Activated CD8-positive, alpha-beta memory T cell treated with anti-CD3 and anti-CD28 coated beads, Interleukin-2, amount 50 U/mL, for 48 hours (primary cell): ENCODE data around the gene C16orf90.
"Not testable (repeated sequence)": the region's sequence is repeated elsewhere in the genome, so short reads cannot be mapped to it uniquely, and the experiment has no call there.

Source experiments
- DNase-seq: peaks from one replicate; pipeline ENCODE4 v3.0.0-alpha.2; 2020

Gene C16orf90

DNA sequence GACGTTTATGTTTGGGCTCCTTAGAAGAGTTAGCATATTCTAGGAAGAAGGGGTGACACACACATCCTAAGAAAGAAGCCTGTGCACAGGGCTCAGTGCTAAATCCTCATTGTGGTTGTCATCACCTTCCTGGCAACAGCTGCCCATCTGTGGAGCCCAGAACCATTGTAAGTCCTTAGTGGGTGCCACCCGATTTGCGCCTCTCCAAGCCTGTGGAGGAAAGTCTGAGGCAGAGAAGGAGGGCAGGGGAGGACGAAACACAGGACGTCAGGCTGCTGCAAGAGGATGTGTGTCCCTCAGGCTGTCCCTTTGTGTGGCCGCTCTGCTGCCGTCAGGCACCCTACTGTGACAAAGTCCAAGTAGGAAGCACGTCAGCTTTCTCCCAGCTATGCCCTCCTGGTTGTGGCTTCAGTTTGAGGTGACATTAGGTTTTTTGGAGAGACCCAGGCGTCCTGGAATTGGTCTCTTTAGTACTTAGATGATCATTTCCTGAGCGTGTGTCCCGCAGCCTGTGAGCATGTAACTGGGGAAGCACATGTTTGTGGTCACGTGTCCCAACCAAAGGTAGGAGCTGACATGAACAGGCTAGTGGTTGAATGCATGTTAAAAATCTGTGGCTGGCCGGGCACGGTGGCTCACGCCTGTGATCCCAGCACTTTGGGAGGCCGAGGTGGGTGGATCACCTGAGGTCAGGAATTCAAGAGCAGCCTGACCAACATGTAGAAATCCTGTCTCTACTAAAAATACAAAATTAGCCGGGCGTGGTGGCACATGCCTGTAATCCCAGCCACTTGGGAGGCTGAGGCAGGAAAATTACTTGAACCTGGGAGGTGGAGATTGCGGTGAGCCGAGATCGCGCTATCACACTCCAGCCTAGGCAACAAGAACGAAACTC, 16.2 kb upstream of the C16orf90 start:
- peak; percentile 41 for DNase-seq

DNA sequence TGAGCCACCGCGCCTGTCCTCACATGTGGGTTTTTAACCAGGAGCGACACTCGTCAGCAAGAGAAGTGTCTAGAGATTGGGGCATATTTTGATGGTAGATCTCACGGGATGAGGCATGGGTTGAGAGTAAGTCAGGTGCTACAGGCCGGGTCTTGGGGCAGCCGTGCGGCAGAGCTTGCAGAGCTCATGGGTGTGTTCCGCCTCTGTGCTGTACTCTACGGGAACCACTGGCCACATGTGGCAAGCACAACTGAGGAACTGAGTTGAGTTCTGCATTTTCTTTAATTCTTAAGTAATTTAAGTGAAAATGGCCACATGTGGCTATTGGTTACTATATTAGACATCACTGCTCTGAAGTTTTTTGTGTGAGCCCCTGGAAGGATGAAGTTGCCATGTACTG, 15.1 kb upstream of the C16orf90 start:
- DNase-seq = peak; percentile 33

DNA sequence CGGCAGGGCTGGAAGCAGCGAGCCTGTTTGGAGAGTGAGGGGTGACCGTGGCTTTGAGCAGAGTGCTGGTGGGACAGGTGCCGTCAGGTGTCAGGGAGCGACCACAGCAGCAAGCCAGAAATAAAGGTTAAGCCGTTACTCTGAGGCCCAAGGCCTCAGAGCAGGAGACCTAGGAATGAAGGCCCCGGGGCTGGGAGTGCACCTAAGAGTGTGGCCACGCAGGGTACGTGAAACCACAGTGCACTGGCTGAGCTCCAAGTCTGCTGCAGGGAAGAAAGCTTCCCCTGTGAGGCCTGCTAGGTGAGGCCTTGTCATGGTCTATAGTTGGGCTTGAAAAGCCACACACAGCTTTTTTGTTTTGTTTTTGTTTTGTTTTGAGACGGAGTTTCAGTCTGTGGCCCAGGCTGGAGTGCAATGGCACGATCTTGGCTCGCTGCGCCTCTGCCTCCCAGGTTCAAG, 14.2 kb upstream of the C16orf90 start:
- DNase-seq = peak; percentile 79

DNA sequence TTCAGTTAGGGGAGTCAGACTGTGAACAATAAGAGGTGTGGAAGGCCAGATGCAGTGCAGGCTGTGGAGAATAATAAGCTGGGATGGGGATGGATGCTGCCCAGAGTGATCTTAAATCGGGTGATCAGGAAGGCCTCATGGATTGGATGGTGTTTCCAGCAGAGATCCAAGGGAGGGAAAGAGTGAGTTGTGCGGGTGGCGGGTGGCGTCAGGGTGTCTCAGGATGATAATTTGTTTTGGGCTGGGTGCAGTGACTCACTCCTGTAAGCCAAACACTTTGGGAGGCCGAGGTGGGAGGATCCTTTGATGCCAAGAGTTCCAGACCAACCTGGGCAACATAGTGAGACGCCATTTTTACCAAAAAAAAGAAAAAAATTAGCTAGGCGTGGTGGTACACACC, 13.4 kb upstream of the C16orf90 start:
- DNase-seq = no peak

DNA sequence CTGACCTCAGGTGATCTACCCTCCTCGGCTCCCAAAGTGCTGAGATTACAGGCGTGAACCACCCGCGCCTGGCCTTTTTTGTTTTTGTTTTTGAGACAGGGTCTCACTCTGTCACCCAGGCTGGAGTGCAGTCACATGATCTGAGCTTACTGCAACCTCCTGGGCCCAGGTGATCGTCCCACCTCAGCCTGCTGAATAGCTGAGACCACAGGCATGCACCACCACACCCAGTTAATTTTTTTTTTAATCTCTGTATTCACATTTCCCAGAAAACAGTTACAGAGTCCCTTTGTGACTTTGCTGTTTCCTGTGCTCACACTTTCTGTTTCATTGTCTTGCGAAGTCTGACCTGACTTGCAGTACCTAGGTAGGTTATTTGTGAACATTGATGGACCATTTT, 8.2 kb upstream of the C16orf90 start:
- peak; percentile 65 for DNase-seq

DNA sequence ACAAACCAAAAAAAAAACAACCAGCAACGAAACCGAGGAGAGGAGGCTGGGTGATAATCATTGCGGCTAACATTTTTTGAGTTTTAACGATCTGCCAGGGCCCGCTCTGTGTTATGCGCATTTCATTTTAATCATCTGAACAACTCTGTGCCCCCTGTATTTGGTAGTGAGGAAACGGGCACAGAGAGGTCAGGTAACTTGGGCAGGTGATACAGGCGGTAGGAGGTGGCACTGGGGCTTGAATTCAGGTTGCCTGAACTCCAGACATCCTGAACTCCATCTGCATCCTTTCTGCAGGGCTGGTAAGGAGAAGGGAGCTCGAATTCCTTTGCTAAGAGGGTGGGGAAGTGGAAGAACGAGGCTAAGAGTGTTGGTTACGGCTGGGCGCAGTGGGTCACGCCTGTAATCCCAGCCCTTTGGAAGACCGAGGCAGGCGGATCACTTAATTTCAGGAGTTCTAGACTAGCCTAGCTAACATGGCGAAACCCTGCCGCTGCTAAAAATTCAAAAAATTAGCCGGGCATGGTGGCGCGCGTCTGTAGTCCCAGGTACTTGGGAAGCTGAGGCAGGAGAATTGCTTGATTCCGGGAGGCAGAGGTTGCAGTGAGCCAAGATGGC, 6.6 kb upstream of the C16orf90 start:
- no peak for DNase-seq

DNA sequence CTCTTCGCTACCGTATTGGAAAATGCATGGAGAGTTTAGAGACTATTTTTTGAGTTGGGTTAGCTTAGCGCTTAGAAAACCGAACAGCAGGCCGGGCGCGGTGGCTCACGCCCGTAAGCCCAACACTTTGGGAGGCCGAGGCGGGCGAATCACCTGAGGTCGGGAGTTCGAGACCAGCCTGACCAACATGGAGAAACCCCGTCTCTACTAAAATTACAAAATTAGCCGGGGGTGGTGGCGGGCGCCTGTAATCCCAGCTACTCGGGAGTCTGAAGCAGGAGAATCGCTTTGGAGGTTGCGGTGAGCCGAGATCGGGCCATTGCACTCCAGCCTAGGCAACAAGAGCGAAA, 6.1 kb upstream of the C16orf90 start:
- not testable (repeated sequence) for DNase-seq

DNA sequence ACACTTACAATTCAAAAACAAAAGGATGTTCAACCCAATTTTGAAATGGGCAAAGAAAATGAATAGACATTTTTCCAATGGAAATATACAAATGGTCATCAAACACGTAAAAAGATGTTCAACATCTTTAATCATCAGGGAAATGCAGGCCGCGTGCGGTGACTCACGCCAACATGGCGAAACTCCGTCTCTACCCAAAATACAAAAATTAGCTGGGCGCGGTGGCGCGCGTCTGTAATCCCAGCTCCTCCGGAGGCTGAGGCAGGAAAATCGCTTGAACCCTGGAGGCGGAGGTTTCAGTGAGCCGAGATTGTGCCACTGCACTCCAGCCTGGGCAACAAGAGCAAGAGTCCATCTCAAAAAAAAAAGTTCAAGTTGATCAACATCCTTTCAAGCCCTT, 3.7 kb upstream of the C16orf90 start:
- no peak for DNase-seq

DNA sequence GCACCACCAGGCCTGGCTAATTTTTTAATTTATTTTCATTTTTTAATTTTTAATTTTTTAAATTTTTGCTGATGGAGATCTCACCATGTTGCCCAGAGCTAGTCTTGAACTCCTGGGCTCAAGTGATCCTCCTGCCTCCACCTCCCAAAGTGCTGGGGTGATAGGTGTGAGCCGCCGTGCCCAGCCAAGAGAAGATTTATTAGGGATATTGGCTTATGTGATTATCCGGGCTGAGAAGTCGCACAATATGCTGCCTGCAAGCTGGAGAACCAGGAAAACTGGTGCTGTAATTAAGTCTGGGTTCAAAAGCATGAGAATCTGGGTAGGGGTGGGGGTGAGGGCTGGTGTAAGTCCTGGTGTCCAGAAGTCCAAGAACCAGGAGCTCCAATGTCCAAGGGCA, 2.5 kb upstream of the C16orf90 start:
- DNase-seq = no peak

DNA sequence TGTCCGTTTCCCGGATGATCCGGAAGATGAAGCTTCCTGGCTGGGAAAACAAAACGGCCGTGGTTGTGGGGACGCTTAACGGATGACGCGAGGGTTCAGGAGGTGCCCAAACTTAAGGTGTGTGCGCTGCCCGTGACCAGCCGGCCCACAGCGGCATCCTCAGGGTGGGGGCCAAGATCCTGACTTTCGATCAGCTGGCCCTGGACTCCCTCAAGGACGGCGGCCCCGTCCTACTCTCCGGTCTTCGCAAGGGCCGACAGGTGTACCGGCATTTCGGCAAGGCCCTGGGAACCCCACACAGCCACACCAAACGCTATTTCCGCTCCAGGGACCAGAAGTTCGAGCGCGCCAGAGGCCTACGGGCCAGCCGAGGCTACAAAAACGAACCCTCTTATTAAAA, 1.1 kb upstream of the C16orf90 start:
- no peak for DNase-seq

DNA sequence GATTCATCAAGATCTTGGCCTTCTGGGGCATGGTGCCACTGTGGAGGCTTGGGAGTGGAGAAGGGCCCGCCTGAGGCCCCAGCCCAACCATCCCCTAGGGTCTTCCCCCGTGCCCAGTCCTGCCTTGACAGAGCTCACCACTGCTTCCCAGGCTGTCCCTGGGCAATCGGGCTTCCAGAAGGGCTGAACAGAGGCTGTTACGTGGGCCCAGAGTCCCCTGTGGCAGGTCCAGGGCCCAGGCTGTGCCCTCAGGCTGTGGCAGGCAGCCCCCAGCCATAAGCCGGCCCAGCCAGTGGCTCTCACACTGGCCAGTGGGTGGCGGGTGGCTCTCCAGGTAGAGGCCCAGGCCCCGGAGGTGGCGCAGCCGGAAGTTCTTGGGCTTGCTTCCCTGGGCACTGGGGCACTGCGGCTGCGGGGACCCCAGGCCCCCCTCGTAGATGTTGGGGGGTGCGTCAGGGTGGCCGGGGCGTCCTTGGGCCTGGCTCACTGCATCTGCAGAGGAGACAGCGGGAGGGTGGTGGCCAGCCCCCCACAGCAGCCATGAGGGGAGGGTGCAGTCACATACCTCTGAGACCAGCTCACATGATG, 809 bp downstream of the C16orf90 start:
- no peak for DNase-seq

DNA sequence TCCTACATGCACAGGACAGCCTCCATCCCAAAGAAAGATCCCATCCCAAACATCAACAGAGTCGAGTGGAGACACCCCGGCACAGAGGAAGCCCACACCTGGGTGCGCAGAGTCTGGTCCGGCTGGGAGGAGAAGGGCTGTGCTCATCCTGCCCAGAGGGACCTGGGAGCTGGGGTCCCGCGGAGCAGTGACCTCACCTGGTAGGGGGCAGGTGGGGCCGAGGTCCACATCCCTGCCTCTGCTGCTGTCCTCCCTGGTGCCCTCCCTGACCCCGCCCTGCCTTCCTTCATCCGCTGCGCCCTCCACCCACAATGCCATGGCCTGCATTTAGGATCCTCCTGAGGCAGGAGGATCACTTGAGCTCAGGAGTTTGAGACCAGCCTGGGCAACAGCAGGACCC, 2.9 kb downstream of the C16orf90 start:
- no peak for DNase-seq

DNA sequence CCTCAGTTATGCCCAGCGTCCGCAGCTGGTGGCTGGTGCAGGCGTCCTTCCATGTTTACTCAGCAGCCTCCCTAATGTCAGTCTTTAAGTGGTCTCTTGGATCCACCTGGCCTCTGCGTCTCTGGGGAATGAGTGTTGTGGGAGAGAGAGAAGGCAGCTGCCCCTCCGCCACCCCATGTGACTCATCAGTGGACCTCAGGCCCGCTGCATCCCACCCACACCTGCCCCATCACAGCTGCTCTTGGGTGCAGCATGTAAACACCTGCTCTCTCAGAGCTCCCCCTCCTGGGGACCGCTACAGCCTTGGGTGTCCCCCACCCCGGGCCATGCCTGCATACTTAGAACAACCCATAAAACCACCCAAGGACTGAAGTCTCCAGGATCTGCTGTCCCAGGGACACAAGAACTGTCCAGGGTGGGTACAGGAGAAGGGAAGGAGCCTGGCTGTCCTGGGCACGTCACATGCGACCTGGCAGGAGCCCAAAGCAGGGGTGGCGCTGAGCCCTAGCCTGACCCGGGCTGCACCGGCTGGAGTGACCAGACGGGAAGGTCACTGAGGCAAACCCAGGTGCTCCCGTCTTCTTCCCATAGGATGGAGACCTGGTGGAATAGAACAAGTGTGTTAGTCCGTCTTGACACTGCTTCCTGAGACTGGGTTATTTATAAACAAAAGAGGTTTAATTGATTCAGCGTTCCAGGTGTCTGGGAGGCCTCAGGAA, 4.2 kb downstream of the C16orf90 start:
- DNase-seq = no peak

DNA sequence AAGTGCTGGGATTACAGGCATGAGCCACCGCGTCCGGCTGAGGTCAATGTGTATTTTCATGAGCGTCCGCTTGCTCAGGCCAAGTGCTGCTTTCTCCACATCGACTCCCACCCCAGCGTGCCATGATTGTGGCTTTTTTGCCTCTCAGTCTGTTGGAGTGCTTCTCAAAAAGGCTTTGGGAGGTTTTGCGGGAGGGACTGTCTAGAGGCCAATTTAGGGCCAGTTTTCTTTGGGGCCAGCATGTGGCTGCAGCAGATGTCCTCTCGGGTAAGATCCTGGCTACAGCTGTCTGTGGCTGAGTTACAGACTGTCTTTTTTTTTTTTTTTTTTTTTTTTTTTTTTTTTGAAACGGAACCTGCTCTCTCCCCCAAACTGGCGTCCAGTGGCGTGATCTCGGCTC, 6.5 kb downstream of the C16orf90 start:
- no peak for DNase-seq

DNA sequence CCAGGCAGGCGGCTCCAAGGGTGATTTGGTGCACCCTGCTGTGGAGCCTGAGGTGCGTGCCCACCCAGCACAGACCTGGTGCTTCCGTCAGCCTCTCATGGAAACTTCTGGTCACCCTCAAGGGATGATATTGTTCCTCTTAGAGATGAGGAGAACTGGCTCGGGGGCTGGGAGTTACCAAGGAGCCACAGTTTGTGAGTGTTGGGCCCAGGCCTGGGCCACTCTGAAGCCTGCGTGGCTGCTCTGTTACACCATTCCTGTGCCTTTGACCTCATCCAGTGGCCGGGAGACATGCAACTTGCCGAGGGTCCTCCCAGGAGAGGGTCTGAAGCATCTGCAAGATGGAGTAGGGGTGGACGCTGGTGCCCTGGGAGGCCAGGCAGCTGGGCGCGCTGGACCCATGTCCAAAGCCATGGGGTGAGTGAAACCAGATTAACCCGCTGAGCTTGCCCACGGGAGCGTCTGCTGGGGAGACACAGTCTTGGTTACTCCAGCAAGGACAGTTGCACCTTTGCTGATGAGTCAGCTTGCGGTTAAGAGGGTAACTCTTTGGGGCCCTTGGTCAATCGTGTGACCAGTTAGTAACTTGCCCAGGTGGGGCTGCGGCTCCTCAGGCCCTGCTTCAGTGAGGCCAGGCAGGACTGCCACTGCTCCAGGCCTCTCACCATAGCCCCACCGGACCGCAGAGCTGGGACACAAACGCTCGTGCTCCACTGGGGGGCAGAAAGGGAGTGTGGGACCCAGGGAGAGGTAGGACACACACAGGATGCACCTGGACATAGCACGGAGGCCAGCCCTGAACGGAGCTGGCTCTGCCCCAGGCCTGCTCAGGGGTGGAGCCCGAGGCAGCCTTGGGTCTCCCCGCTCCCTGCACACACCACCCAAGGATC, 7.5 kb downstream of the C16orf90 start:
- no peak for DNase-seq

DNA sequence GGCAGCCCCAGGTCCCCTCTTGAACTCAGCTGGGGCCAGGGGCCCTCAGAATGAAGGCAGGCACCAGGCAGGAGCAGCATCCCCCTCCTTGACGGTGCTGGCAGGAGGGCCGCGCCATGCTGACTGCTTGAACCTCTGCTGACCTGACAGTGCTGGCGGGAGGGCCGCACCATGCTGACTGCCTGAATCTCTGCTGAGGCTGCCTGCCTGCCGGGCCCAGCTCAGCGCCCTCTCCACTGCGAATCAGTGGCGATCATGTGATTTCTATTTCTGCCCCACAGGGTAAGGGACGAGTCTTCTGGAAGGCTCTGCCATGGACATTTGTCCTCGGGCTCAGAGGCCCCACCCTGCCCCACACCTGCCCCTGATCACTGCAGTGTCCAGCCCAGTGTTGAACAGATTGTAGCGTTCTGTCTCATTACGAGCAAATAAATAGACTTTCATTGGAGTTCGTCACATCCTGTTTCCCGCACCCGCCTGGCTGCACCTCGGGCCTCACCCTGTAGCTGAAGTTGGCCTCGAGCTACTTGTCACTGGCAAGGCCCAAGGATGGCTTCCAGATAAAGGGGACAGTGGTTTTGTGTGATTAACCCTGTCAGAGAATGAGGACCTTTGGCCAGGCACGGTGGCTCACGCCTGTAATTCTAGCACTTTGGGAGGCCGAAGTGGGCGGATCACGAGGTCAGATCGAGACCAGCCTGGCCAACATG, 8.6 kb downstream of the C16orf90 start:
- no peak for DNase-seq

DNA sequence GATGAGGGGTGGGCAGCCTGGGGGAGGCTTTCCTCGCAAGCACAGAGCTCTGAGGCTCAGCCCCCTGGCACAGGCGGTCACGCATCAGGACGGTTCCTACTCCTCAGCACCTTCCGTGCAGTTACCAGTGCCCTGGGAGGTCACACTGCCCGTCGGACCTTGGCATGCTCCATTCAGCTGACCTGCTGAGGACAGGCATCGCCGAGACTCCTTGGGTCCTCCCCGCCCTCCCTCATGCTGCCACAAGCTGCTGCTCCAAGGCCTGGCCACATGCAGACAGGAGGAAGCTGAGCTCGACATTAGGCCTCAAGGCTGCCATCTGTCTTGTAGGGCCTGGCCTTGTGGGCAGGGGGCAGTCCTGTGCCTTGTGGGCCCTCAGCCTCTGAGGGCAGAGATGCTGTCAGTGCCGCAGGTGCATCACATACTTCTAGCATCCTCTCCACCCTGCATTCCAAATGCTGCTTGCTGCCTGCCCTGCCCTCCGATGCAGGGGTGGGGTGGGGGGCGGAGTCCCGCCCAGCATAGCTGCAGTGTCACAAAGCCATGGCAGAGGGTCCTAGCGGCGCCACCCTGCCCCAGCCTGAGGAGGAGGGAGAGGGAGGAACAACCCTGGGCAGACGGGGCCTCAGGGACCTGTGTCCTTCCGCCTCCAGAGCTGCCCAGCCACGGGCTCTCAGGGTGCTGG, 9.3 kb downstream of the C16orf90 start:
- DNase-seq = no peak

DNA sequence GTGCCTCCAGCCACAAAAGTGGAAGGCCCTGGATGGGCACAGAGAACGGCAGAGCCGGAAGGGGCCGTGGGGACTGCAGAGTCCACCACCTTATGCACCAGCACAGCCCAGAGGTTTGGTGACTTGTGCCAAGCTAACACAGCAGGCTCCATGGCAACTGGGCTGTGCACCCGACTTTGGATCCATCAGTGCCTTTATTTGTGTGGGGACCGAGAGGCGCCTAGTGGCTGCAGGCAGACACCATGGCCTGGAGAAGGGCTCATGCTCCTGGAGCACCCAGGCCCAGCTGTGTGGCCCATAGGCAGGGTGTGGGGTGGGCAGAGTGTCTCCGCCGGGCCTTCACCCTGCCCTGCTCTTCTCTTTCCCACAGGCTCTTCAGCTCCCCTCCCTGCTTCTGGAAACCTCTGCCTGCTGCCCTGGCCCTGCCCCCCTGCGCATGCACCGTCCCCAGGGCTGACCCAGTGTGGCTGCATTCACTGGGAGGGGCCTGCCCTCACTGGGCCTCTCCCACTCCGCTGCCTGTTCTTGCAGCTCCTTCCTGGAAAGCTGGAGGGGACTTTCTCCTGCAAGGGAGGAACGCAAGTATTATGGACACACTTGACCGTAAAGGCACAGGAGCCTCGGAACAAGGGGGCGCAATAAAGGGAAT, 10.1 kb downstream of the C16orf90 start:
- DNase-seq = no peak

DNA sequence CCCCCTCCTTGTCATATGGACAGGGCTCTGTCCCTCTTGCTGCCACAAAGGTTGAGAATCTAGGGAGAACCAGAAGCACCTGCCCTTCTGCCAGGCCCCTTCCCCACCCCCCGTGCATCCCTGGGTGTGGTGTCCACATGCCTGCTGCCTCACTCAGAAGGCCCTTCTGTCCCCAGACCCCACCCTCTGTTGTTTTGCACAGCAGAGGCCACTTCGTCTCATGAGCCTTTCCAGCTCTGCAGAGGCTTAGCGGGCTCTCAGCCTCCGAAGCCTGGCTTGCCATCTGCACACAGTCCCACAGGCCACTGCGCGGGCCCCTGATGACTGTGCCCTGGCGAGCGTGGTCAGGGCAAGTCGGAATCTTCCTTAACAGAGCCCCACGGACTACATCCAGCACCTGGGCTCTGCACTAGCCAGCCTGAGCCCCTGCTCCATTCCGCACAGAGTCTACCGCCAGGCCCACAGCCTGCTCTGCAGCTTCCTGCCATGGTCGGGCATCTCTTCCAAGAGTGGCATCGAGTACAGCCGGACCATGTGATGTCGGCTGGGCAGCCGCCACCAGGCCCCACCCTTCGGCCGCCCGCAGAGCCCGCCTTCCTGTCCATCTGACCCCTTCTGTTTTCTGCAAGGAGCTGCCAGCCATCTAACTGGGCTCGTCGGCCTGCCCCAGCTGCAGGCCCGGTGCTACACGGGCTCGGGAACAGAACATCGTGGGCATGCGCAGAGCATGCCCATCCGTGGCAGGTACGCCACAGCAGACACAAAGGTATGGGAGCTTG, 10.8 kb downstream of the C16orf90 start:
- DNase-seq = no peak
